Upper lobe of right lung (tissue), 1 donor: ENCODE data around the gene EDAR. TPM values are rescaled to one million over a fixed set of nuclear protein-coding genes. Genes with fewer than 3 reads are reported as not detected.

Experiments used
- ATAC-seq: fragments of 200-7000 bp; cut with Tn5 transposase; one replicate; pipeline ENCODE4 v1.9.1; 2020; ENCODE audit warnings: mild to moderate bottlenecking, moderate library complexity
- DNase-seq: peaks from one replicate; pipeline ENCODE4 v3.0.0-alpha.2; 2020
- H3K27ac ChIP-seq: fragments of 200-600 bp; one replicate; pipeline ENCODE4 v1.8.0; 2022
- H3K27me3 ChIP-seq: fragments of 200-600 bp; one replicate; pipeline ENCODE4 v1.8.0; 2022; ENCODE audit warnings: mild to moderate bottlenecking
- H3K36me3 ChIP-seq: fragments of 200-600 bp; one replicate; pipeline ENCODE4 v1.8.0; 2022
- H3K4me1 ChIP-seq: fragments of 200-600 bp; one replicate; pipeline ENCODE4 v1.8.0; 2022
- H3K4me3 ChIP-seq: fragments of 200-600 bp; one replicate; pipeline ENCODE4 v1.8.0; 2022; ENCODE audit warnings: mild to moderate bottlenecking
- H3K9me3 ChIP-seq: fragments of 200-600 bp; one replicate; pipeline ENCODE4 v1.8.0; 2022
- CTCF ChIP-seq: fragments of 200-600 bp; IDR thresholded peaks from one replicate; pipeline ENCODE4 v1.8.0; 2022; ENCODE audit warnings: antibody characterized with exemption
- intact Hi-C: fragments of 100-400 bp; cut with DNase I; formaldehyde crosslinking; loops from one replicate; pipeline ENCODE4 v1.11.0; 2022
- total RNA-seq: library from RNA; stranded (reverse); fragmentation: NEBNext Ultra II Directional; extraction: Animal tissue kit (Norgen Biotek cat#: 25700); gene quantifications from one replicate; pipeline ENCODE4 v1.2.1, GENCODE V29; 2021
- donor health status: DM: no; HTN: yes; CAD: no; lungs with severe emphysema.

Gene EDAR
- total RNA-seq, 1 donor from 2014 or later = 0.20 TPM

DNA sequence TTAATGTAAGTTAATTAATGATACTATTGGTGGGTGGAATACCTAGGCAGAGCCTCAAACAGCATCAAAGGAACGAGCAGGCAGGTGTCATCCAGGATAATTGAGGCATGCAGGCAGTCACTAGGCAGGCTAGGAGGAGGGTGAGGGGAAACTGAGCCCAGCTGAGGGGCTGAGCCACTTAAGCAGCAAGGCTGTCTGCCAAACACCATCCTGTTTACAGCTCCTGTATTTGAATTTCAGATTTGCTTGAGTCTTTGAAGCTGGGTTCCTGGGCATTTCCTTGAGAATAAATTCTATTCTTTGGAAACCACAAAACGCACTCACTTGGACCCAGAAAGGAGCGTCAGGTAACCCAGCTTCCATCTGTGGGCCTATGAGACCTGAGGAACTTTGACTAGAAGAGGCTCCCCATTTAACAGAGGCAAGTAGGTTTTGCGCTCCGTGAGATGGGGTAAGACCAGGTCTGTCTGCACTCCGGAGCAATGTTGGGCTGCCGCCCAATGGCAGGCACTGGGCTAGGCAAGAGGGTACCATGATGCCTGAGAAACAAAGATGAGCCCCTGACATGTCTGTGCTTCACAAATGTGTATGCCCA, 2.0 kb downstream of the EDAR start:
- ATAC-seq (no peak), DNase-seq (no peak)
- no peak for TF ChIP-seq CTCF
- intact Hi-C loops = no loop called here
- H3K27me3 ChIP-seq = peaks cover 21% of the 10 kb centered on the region
- H3K4me3 ChIP-seq = no peak overlapping the region
- H3K27ac ChIP-seq = no peak overlapping the region
- H3K36me3 ChIP-seq = no peaks in the 10 kb centered on the region
- H3K4me1 ChIP-seq = peaks cover 4% of the 10 kb centered on the region
- H3K9me3 ChIP-seq = no peaks in the 10 kb centered on the region

DNA sequence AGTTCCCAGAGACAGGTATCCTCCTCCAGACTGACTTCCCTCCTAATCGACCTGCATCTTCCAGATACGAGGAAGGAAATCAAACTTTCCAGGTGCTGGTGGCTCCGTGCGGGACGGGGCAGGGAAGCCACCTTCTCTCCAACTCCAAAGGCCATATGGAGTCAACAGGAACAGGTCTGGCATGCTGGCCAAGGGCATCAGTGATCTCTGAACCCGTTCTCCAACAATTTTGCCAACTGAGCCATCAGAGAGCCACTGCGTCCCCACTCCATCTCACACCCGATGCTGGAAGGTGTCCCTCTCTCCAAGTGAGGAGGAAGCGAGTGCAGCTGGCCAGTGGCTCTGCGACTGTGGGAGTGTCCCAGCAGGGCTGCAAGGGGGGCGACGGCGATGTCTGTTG, 5.4 kb downstream of the EDAR start:
- no peak for ATAC-seq
- Histone ChIP-seq H3K36me3 (no peaks in the 10 kb centered on the region), H3K27ac (no peak overlapping the region), H3K27me3 (peaks cover 15% of the 10 kb centered on the region), H3K4me1 (peaks cover 1% of the 10 kb centered on the region), H3K9me3 (no peaks in the 10 kb centered on the region), H3K4me3 (no peak overlapping the region)
- intact Hi-C loops = no loop called here
- TF ChIP-seq CTCF = no peak
- no peak for DNase-seq

DNA sequence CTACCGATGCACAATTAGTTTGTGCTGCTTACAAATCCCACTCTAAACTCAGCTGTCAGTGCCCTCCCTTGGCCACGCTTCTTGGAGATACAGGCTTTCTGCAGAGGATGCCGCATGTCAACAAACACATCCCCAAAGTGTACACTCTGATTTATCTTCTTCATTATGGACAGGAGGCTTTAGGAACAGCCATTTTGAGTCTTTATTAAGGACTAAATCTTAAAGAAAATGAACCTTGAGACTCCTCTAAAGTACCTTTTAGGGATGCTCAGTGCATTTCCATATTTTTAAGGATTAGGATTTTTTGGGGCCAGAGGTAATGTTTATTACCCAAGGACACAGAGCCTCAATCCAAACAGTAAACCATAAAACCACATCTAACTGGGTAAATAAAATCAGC, 6.0 kb downstream of the EDAR start:
- no peak for DNase-seq
- no peak overlapping the region for H3K27ac ChIP-seq

DNA sequence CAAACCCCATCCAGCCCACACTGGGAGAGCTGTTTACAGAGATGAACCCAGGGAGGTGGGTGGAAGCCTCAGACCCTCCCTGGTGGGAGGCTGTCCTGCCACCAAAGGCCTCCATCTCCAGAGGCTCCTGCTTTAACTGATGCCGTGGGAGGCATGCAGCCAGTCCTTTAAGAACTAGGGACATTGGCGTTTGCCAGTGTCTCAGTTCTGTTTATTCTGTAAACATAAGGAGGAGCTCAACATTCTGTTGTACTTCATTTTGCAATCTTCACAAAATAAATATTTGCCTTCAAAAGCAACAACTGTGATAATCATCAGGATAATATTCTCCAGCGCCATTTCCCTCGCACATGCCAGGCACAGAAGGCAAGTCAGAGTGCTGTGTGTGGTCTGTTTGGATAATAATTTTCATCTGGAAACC, 6.8 kb downstream of the EDAR start:
- DNase-seq (no peak), ATAC-seq (peak; percentile 34)
- Histone ChIP-seq H3K9me3 (no peaks in the 10 kb centered on the region), H3K4me1 (no peaks in the 10 kb centered on the region), H3K27me3 (peaks cover 7% of the 10 kb centered on the region), H3K4me3 (no peak overlapping the region), H3K36me3 (no peaks in the 10 kb centered on the region), H3K27ac (no peak overlapping the region)
- intact Hi-C loops = no loop called here
- TF ChIP-seq CTCF = no peak

More for the DNA sequence above, 6.0 kb downstream of the EDAR start:
- Histone ChIP-seq H3K4me1 (no peaks in the 10 kb centered on the region), H3K4me3 (no peak overlapping the region), H3K27me3 (peaks cover 13% of the 10 kb centered on the region), H3K9me3 (no peaks in the 10 kb centered on the region), H3K36me3 (no peaks in the 10 kb centered on the region)
- ATAC-seq = no peak
- no peak for TF ChIP-seq CTCF
- intact Hi-C loops = no loop called here

DNA sequence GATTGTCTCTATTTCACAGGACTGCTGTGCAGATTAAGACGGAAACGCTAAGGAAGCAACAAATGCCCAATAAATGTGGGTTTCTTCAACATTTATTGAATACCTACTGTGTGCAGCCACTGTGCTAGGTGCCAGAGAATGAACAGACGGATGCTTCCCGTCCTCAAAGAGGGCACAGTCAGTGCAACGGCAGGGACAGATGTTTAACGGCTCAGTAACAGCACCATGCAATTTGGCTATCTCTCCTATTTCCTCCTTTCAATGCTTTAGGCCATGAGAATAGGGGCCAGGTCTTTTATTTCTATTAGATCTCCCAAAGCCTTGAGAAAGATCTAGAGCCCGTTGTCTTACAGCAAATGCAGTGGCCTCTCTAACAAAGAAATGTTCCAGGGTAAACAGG, 7.2 kb downstream of the EDAR start:
- no peak for ATAC-seq
- intact Hi-C loops = no loop called here
- no peak overlapping the region for H3K4me3 ChIP-seq
- H3K36me3 ChIP-seq = no peaks in the 10 kb centered on the region
- no peaks in the 10 kb centered on the region for H3K9me3 ChIP-seq
- no peak overlapping the region for H3K27ac ChIP-seq
- H3K27me3 ChIP-seq = peaks cover 3% of the 10 kb centered on the region
- TF ChIP-seq CTCF = no peak
- H3K4me1 ChIP-seq = no peaks in the 10 kb centered on the region
- no peak for DNase-seq

GRCh38 chr2:108980076-108980475, 8.9 kb downstream of the EDAR start:
- H3K27ac ChIP-seq = no peak overlapping the region
- H3K4me1 ChIP-seq = no peaks in the 10 kb centered on the region
- DNase-seq (no peak), ATAC-seq (no peak)
- no peak for TF ChIP-seq CTCF
- no peaks in the 10 kb centered on the region for H3K36me3 ChIP-seq
- no peaks in the 10 kb centered on the region for H3K9me3 ChIP-seq
- H3K4me3 ChIP-seq = no peak overlapping the region
- H3K27me3 ChIP-seq = no peaks in the 10 kb centered on the region
- intact Hi-C loops = no loop called here
